ENCODE data around the gene TSG101.

TSG101 gene, protein sequence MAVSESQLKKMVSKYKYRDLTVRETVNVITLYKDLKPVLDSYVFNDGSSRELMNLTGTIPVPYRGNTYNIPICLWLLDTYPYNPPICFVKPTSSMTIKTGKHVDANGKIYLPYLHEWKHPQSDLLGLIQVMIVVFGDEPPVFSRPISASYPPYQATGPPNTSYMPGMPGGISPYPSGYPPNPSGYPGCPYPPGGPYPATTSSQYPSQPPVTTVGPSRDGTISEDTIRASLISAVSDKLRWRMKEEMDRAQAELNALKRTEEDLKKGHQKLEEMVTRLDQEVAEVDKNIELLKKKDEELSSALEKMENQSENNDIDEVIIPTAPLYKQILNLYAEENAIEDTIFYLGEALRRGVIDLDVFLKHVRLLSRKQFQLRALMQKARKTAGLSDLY

DNA sequence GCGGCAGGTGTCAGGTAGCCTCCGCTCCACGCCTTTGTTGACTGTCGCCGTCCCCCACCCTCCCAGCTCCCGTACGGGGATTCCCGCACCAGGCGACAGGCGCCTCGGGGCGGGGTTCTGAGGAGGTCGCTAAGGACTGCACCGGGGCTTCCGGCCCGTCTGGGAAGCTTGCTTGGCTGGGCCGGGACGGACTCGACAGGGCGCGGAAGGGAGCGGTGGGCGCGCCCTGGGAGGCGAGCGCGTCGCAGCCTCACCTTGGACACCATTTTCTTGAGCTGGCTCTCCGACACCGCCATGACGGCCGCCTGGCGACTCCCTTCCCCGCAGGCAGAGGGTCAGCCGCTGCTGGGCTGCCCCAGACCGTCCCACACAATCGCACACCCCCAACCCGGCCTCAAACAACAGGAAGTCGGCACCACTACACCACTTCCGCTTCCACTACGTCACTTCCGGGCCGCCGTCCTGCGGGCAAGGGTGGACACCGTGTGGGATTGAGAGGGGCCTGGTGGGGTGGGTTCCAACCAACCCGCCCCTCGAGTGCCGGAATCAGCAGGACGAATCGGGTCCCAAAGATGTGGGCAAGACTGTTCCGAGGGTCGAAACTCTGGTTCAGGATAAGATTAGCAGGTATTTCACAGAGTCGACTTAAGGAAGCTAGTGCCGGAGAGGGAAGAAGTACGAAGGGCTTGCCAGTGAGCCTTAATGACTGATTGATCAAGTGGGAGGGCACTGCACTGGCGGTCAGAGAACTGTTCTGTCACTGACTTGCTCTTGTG, at the start of gene TSG101:
Gene TSG101 (minus strand): TSS at position 422 of the 776 bp plus-strand sequence. CDS start 126 bp downstream, at position 296.
- DNase-seq, result peak; percentile 93

DNA sequence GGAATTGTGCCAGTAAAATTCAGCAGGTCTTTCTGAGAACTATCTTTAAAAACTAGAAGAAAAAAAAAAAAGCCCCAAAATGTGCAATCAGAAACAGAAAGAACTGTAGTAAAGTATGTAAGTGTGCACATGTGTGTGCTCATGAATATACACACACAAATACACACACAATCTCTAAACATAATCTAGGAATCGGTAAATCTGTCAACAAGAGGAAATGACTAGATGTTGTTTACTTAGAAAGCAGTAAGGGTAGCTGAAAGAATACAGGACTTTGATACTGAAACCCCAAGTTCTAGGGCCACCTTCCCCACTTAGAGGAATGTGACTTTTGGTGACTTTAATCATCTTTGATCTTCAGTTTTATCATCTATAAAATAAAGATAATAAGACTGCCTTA, 48.6 kb upstream of the TSG101 start:
- no peak for DNase-seq

DNA sequence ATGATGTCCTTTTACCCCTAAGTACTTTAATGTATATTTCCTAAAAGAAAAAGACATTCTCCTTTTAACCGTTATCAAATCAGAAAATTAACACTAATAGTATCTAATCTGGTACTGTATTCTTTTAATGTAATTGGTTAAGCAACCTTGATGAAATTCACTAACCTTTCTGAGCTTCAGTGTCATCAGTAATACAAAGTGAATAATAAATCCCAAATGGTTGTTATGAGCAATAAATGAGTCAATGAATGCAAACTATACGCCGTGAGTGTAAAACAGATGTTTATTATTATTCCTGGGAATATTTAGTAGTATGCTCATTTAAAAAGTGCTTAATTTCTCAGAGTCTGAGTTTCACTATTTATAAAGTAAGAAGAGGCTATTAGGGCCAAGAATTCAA, 40.3 kb upstream of the TSG101 start:
- no peak for DNase-seq

DNA sequence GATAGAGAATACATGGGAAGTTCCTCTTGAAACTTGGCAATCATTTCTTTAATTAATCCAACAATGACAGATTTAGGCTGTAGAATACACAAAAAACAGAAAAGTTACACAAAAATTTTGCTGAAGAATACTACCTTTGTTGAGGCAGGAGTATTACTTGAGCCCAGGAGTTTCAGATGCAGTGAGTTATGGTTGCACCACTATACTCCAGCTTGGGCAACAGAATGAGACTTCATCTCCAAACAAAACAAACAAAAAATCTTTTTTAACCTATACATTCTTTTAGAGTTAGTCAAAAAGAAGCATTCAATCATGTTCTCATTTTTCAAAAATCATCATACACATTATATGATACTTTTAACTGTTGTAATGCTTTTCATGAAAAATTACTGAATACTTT, 39.7 kb upstream of the TSG101 start:
- DNase-seq, result no peak

DNA sequence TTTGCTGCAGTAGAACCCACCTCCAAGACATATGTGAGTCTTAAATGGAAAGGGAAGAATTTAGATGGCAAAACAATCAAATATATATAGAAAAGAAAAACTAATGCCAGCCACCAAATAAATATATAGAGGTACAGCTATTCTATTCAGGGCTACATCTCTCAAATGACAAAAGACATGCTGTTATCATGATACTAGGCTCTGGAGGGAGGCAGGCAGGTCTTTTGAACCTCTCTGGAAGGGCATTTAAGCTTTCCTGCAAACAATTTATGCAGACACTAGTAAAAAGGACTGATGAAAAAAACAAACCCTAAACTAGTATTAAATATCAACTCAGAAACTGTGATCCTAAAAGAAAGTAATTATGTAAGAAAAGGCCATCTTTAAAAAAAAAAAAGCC, 37.4 kb upstream of the TSG101 start:
- no peak for DNase-seq

DNA sequence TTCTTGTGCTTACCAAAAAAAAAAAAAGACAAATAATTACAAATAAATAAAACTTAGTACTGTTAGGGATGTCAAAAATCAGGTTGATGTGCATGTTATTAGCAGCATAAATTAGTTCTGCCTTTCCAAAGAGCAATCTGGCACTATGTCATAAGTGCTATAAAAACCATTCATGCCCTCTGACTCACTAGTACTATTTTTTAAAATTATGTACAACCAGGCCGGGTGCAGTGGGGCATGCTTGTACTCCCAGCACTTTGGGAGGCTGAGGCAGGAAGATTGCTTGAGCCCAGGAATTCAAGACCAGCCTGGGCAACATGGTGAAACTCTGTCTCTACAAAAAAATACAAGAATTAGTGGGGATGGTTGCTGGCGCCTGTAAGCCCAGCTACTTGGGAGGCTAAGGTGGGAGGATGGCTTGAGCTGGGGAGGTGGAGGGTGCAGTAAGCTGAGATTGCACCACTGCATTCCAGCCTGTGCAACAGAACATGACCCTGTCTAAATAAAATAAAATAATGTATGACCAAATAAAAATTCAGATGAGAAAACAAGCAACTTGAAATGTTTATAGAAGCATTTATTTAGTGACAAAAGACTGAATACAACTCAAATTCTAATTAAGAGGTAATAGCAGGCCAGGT, 36.5 kb upstream of the TSG101 start:
- no peak for DNase-seq

DNA sequence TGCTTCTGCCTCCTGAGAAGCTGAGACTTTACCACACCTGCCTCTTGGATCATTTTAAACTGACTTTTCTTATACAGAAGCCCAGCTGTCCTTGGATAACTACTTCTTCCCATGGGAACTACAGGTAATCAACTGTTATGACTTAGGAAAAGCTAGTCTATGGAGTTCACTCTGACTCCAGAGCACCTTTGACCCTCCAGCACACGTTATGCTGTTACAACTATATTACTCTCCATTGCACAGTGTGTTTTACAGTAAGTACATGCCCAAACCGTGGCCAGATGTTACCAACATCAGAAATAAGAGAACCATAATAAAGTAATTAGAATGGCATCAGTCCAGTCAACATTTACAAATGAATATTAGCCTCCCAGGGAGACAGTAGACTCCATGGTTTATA, 21.3 kb upstream of the TSG101 start:
- DNase-seq, result no peak

DNA sequence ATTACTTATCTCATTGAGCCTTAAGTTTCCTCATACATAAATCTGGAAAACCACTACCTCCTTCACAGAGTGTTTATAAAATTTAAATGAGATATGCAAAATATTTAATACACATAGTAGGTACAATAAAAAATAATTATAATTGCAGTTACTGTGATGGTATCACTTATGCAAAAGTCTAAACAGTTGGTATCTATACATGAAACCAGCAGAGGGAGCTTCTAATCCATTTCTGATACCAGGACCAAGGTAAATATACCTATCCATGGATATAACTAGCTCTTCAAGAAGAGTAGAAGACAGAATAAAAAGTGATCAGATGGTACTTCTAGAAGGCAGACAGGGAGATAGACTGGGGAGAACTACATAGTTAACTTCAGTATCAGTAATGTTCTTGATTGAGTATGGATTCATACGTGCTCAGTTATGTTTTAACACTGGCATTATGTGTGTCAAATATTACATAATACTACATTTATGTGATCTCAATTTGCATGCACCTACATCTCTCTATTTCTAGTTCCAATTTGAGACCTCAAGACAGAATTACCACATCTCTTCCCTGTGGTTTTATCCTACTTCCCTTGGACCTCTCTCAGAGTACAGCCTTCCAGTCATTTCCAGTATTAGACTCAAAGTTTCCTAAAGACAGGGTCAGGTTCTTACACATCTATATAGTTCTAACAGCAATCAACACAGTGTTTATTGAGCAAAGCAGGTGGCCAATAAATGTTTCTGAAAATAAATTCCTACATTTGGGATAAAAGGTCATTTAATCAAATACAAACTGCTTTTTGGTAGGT, 13.7 kb upstream of the TSG101 start:
- DNase-seq, result no peak

DNA sequence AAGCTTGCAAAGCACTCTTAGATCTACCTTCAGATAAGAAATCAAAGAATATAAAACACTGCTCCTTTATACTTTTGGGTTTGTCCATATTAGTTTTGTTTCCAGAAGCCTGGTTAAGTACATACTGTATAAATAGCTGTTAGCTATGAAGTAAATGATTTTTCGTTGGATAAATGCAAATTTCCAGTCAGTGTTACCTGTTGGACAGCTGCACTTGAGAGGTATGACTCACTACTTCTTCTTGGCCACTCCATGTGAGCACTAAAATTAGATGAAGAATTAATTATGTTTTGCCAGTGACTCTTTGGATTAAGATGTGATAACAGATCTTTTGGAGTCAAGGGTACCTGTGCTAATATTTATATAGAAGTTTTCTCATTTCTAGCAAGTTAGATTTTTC, 9.5 kb upstream of the TSG101 start:
- DNase-seq, result no peak

DNA sequence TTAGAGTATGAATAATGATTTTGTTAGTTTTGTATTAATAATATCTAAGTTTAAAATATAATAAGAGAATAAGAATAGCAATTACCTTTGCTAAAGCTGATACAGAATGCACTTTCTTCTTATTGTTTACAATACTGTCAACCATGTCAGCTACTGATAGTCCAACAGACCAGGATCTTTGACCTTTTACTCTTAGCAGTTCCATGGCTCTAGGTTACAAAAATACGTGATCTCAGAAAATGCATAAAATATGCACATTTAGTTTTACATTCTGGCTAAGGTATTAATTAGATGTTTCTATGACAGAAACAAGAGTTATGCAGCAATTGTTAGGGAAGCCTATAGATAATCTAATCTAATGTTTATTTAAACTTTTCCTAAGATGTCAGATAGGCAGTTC, 7.5 kb upstream of the TSG101 start:
- no peak for DNase-seq

DNA sequence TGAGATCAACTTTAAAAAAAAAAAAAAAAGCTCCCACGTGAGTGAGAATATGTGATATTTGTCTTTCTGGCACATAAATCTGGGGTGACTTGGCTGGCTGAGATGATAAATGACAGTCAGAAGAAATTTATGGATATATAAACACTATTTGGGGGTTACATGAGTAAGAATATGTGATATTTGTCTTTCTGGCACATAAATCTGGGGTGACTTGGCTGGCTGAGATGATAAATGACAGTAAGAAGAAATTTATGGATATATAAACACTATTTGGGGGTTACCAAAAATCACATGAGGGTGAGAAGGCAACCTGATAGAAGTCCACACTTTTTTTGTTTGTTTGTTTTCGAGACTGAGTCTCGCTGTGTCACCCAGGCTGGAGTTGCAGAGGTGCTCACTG, 6.6 kb upstream of the TSG101 start:
- no peak for DNase-seq

DNA sequence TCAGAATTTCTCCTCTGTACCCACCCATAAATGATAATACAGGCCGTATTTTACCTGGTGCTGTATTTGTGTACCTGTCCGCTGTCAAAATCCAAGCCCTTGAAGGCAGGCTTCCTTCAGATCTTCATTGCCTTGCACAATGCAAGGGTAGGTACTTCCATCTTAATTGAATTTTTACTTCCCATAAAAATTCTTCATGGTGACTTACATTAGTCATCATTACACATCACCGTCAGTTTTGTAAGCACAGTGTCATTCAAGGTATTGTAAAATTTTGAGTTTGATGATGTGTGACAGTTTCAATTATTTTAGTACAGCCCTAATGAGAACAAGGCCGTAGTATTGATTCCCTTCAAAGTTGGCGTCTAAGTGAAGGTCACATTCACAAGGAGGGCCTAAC, 770 bp upstream of the TSG101 start:
- DNase-seq, result no peak

DNA sequence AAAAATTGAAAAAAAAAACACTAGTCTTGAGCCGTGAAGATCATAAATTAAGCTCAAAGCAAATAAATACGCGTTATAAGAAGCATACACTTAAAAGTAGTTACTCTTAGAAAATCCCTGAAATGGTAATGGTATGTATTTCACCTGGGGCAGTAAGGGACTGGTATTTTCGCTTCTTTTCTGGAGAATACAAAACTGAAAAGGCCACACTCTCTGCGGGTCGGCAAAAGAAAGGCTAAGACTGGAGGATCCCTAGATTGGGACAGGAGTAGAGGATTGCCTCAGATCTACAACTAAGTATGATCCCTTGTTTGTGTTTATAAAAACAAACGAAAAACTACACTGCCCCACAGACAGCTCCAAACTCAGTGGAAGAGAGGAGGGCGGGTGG, 617 bp downstream of the TSG101 start:
- no peak for DNase-seq

DNA sequence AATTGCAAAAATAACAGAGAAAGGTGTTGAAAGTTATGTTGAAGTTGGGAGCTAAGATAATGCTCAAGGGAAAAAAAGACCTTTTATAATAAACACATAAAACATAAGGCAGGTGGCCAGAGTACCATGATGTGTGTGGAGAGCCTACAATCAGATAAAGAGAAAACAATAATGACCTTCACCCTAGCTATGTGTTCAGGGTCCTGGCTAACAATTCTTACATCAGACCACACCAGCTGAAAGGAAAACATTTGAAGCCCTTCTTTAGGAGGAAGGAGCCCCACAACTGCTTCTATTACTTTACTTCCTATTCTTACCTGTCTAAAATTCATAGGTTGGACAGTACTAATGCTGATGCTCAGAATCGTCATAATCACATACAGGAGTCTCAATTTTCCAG, 2.5 kb downstream of the TSG101 start:
- DNase-seq, result no peak

DNA sequence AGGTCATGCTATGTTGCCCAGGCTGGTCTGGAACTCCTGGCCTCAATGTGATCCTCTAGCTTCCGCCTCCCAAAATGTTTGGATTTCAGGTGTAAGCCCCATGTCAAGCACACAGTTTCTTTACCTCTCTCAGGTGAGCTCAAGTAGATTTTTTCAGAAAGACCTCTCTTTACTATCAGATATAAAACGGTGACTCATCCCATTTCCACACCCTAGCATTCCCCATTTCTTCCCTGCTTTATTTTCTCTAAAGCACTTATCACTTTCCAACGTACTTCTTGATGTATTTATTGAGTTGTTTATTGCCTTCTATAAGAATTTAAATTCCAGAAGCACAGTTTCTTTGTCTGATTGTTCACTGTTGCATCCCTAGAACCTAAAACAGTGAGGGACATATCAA, 3.7 kb downstream of the TSG101 start:
- no peak for DNase-seq

DNA sequence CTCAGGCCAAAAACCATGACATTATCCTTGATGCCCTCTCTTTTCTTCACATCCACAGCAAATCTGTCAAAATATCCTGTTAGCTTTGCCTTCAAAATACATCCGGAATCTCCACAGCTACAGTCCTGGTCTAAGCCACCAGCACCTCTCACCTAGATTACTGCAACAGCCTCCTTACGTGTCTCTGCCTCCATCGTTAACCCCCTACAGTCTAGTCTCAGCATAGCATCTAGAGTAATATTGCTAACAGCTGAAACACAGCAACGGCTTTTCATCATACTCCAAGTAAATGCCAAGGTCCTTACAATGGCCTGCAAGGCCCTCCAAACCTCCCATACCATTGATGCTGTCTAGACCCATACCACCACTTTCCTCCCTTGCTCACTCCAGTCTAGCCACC, 4.4 kb downstream of the TSG101 start:
- no peak for DNase-seq

DNA sequence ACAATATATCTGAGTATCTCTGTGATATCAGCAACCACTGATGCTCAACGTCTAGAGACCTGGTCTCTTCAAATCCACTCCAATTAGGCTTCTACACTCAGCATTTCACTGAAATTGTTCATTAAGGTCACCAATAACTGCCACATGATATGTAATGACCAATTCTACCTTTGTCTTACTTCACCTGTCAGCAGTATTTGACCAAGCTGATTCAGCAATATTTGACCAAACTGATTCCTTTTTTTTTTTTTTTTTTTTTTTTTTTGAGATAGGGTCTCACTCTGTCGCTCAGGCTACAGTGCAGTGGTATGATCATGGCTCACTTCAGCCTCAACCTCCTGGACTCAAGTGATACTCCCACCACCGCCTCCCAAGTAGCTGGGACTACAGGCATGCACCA, 5.6 kb downstream of the TSG101 start:
- DNase-seq, result no peak

DNA sequence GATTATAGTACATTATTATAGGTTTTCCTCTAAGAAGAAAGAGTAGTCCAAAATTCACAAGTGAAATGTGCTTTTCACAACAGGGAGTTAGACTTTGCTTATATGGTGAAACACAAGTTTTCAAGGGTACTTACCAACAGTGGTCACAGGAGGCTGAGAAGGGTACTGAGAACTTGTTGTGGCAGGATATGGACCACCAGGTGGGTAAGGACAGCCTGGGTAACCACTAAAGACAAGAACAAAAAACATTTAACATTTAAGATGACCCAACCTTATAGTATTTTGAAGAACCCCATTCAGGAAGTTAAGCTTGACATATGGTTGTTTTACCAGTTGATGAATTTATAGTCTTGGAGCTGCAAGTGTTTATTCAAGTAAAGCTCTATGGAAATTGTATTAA, 24.4 kb downstream of the TSG101 start:
- DNase-seq, result no peak

DNA sequence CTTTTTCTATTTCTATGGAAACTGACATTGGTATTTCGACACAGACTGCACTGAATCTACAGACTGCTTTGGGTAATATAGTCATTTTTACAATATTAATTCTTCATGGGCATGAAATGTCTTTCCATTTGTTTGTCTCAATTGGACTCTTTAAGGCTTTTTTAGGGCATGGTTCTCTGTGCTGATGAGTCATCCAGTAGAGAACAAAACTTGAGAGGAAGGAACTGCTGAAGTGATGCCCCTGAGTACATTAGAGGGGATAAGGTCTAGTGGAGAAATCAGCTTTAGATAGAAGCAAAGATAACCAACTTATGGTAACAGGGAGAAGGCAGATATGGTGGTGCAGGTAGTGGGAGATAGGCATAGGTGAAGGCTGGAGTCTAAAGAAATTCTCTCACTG, 25.1 kb downstream of the TSG101 start:
- no peak for DNase-seq

DNA sequence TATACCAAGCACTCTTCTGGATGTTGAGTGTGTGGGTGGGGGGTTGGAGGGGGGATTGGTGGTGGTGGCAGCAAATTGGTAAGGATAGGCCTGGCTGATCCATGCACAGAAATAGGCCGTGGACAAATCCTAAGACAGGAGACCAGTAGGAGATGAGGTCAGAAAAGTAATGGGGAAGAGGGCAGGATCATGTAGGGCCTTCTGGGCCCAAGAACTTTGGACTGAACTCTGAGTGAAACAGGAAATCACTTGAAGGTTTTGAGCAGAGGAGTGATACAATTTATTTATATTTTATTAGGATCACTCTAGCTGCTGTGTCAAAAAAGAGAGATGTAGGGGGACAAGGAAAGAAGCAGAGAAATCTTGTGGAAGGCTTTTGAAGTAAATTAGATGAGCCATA, 28.7 kb downstream of the TSG101 start:
- DNase-seq, result no peak

DNA sequence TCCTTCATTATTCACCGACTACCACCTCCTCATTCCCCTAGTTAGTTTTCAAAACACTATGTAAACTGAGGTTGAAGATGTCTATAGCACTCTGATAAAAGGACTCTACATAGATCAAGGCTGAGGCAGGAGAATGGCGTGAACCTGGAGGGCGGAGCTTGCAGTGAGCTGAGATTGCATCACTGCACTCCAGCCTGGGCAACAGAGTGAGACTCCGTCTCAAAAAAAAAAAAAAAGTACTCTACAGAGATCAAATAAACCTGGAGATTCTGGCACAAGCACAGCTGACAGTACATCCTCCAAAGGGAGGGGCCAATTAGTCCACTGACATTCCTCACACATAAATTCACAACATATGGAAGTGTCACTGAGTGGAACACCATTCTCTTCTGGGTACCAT, 31.0 kb downstream of the TSG101 start:
- no peak for DNase-seq

DNA sequence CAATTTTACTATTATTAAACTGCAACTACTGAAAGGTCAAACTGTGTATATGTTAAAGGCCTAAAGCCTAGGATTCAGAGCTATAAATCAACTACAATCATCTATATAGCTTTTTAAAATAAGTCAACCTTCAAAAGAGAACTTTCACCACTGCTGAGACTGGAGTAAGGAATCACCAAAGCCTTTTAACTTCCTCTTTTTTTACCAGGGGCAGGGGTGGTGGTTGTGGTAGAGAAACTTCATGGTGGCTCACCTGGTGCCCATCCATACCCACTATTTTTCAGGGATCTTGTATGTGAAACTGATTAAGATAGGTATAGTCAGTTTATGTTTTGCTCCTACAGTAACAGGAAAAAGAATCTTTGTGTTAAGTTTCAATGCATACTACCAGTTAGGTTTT, 31.5 kb downstream of the TSG101 start:
- DNase-seq, result no peak

DNA sequence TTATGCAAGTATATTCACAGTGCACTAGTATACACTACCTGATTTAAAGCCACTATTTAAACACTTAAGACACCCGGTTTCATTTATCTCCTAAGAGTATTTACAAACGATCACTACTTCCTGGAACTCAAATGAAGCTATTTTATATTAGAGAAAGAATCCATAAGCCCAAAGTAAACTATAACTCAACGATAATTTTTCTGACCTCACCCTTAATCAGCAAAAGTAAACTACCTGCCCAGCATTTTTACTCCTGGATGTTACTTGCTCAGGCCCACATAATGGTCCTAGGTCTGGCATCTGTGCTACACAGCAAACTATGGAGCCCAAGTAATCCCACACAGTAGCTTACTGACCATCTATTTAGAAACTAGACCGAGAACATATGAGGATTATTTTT, 33.4 kb downstream of the TSG101 start:
- DNase-seq, result no peak
